ENCODE measurements around the gene CLEC18B. TPM values are rescaled to one million over a fixed set of nuclear protein-coding genes. Genes with fewer than 3 reads are reported as not detected.
A peak's percentile ranks its signal among the peaks of the same experiment; 100 is the strongest.
"Not testable (repeated sequence)": the region's sequence is repeated elsewhere in the genome, so short reads cannot be mapped to it uniquely, and the experiment has no call there.

Gene CLEC18B
- total RNA-seq, 1 donor from 2014 or later: 0.89 TPM

GRCh38 chr16:74438492-74438979 is 17.3 kb upstream of the CLEC18B start:
- H3K36me3 Mint-ChIP-seq: peaks cover 34% of the 10 kb centered on the region
- TF ChIP-seq, protein P1, sequence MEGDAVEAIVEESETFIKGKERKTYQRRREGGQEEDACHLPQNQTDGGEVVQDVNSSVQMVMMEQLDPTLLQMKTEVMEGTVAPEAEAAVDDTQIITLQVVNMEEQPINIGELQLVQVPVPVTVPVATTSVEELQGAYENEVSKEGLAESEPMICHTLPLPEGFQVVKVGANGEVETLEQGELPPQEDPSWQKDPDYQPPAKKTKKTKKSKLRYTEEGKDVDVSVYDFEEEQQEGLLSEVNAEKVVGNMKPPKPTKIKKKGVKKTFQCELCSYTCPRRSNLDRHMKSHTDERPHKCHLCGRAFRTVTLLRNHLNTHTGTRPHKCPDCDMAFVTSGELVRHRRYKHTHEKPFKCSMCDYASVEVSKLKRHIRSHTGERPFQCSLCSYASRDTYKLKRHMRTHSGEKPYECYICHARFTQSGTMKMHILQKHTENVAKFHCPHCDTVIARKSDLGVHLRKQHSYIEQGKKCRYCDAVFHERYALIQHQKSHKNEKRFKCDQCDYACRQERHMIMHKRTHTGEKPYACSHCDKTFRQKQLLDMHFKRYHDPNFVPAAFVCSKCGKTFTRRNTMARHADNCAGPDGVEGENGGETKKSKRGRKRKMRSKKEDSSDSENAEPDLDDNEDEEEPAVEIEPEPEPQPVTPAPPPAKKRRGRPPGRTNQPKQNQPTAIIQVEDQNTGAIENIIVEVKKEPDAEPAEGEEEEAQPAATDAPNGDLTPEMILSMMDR (IDR thresholded peaks at IDR 0.05; ENCODE audit: unreplicated experiment): no peak
- peaks cover 5% of the 10 kb centered on the region for H3K9me3 Mint-ChIP-seq
- no peaks in the 10 kb centered on the region for H3K4me1 Mint-ChIP-seq
- no peaks in the 10 kb centered on the region for H3K27me3 Mint-ChIP-seq (ENCODE audit: low read depth)
- no peak overlapping the region for H3K4me3 Mint-ChIP-seq
- peak overlapping the region; percentile 50 for H3K27ac Mint-ChIP-seq
- no peak for DNase-seq (ENCODE audit: low spot score in 2 of 2, unreplicated experiment in 2 of 2)

- H3K4me1 Mint-ChIP-seq: no peaks in the 10 kb centered on the region
- TF ChIP-seq, protein P1 (IDR thresholded peaks at IDR 0.05; ENCODE audit: unreplicated experiment): no peak
- H3K36me3 Mint-ChIP-seq: peaks cover 8% of the 10 kb centered on the region
- no peak overlapping the region for H3K4me3 Mint-ChIP-seq
- H3K9me3 Mint-ChIP-seq: peaks cover 5% of the 10 kb centered on the region
- DNase-seq (ENCODE audit: low spot score in 2 of 2, unreplicated experiment in 2 of 2): no peak
- no peaks in the 10 kb centered on the region for H3K27me3 Mint-ChIP-seq (ENCODE audit: low read depth)
- no peak overlapping the region for H3K27ac Mint-ChIP-seq
These were observed 10.2 kb upstream of the CLEC18B start for GRCh38 chr16:74431516-74431915.

DNA sequence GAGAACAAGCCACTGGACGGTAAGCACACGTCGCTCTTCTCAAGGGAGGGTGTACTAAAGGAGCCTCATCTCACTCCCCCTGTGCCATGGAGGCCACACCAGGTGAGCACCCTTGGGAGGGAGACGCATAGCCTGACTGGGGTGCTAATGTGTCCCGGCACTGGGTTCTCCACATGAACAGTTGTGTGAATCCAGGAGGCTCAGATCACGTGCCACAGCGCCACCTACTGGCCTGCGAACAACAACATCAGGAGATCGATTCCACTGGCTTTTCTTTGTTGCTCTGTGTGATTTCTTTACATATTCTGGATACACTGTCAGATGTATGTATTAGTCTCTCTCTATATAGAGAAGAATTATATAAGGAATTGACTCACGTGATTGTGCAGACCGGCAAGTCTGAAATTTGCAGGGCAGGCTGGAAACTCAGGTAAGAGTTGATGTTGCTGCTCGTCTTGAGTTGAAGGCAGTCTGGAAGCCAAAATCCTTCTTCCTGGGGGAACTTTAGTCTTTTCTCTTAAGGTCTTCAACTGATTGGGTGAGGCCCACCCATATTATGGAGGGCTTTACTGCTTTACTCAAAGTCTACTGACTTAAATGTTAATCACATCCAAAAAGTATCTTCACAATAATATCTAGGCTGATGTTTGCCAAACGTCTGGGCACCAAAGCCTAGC is 8.9 kb upstream of the CLEC18B start:
- not testable (repeated sequence) for H3K27ac Mint-ChIP-seq; H3K27me3 Mint-ChIP-seq (ENCODE audit: low read depth); H3K9me3 Mint-ChIP-seq; H3K4me3 Mint-ChIP-seq; H3K4me1 Mint-ChIP-seq; H3K36me3 Mint-ChIP-seq
- TF ChIP-seq, protein P1 (IDR thresholded peaks at IDR 0.05; ENCODE audit: unreplicated experiment): peak; percentile 85
- peak in 1 of 2 experiments; percentile 55 for DNase-seq (ENCODE audit: low spot score in 2 of 2, unreplicated experiment in 2 of 2)

- DNase-seq (ENCODE audit: low spot score in 2 of 2, unreplicated experiment in 2 of 2); H3K9me3 Mint-ChIP-seq; H3K27me3 Mint-ChIP-seq (ENCODE audit: low read depth); H3K4me1 Mint-ChIP-seq; H3K36me3 Mint-ChIP-seq; H3K4me3 Mint-ChIP-seq; H3K27ac Mint-ChIP-seq: not testable (repeated sequence)
These were observed 7.2 kb upstream of the CLEC18B start for GRCh38 chr16:74428493-74428892.

DNA sequence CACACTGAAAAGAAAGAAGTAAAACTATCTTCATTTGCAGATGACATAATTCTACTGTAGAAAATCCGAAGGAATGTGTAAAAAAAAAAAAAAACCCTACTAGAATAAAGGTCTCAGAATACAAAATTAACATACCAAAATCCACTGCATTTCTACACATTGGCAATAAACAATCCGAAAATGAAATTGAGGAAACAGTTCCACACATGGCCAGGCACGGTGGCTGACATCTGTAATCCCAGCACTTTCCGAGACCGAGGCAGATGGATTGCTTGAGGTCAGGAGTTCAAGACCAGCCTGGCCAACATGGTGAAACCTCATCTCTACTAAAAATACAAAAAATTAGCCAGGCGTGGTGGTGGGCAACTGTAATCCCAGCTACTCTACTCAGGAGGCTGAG is 4.5 kb upstream of the CLEC18B start:
- not testable (repeated sequence) for H3K27me3 Mint-ChIP-seq (ENCODE audit: low read depth); H3K4me3 Mint-ChIP-seq; H3K4me1 Mint-ChIP-seq; DNase-seq (ENCODE audit: low spot score in 2 of 2, unreplicated experiment in 2 of 2); H3K36me3 Mint-ChIP-seq; H3K27ac Mint-ChIP-seq; H3K9me3 Mint-ChIP-seq

DNA sequence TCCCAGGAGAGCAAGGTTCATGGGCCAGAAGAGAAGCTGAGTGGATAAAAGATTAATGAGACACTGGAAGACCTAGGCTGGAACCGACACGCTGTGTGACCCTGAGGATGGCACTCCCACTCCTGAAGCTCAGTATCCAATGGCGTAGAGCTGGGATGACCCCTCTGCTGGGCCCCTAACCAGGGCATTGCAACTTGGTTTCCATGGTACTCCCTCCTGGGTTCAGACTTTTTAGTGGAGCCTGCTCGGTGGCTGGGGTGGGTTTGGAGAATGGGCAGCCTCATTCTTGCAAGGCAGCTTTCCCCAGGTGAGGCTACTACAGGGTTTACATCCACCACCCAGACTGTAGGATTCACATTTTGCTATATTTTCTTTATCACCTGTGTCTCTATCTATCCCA is 2.4 kb upstream of the CLEC18B start:
- not testable (repeated sequence) for H3K9me3 Mint-ChIP-seq; H3K27me3 Mint-ChIP-seq (ENCODE audit: low read depth); H3K36me3 Mint-ChIP-seq; DNase-seq (ENCODE audit: low spot score in 2 of 2, unreplicated experiment in 2 of 2); H3K27ac Mint-ChIP-seq; H3K4me1 Mint-ChIP-seq; H3K4me3 Mint-ChIP-seq

GRCh38 chr16:74422086-74422485 is 808 bp upstream of the CLEC18B start:
- not testable (repeated sequence) for H3K4me1 Mint-ChIP-seq; H3K4me3 Mint-ChIP-seq; H3K9me3 Mint-ChIP-seq; DNase-seq (ENCODE audit: low spot score in 2 of 2, unreplicated experiment in 2 of 2); H3K27me3 Mint-ChIP-seq (ENCODE audit: low read depth); H3K27ac Mint-ChIP-seq; H3K36me3 Mint-ChIP-seq

GRCh38 chr16:74421482-74421785 is 156 bp upstream of the CLEC18B start:
- not testable (repeated sequence) for DNase-seq (ENCODE audit: low spot score in 2 of 2, unreplicated experiment in 2 of 2); H3K4me3 Mint-ChIP-seq; H3K36me3 Mint-ChIP-seq; H3K27ac Mint-ChIP-seq; H3K9me3 Mint-ChIP-seq; H3K27me3 Mint-ChIP-seq (ENCODE audit: low read depth); H3K4me1 Mint-ChIP-seq

GRCh38 chr16:74419811-74420210 is 1.5 kb downstream of the CLEC18B start:
- H3K36me3 Mint-ChIP-seq; H3K9me3 Mint-ChIP-seq; H3K27ac Mint-ChIP-seq; H3K4me1 Mint-ChIP-seq; DNase-seq (ENCODE audit: low spot score in 2 of 2, unreplicated experiment in 2 of 2); H3K4me3 Mint-ChIP-seq; H3K27me3 Mint-ChIP-seq (ENCODE audit: low read depth): not testable (repeated sequence)

- H3K4me1 Mint-ChIP-seq; H3K36me3 Mint-ChIP-seq; H3K27me3 Mint-ChIP-seq (ENCODE audit: low read depth): not testable (repeated sequence)
These were observed 3.4 kb downstream of the CLEC18B start for GRCh38 chr16:74417897-74418296.

DNA sequence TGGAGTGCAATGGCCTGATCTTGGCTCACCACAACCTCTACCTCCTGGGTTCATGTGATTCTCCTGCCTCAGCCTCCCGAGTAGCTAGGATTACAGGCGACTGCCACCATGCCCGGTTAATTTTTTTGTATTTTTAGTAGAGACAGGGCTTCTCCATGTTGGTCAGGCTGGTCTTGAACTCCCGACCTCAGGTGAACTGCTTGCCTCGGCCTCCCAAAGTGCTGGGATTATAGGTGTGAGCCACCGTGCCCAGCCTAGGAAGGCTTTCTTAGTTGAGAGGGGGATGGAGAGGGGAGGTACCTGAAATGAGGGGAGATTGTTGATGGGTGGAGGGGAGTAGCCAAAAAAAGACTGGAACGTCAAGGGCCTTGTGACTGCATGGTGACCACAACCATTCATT is 7.4 kb downstream of the CLEC18B start:
- H3K4me3 Mint-ChIP-seq; H3K36me3 Mint-ChIP-seq; DNase-seq (ENCODE audit: low spot score in 2 of 2, unreplicated experiment in 2 of 2); H3K9me3 Mint-ChIP-seq; H3K4me1 Mint-ChIP-seq; H3K27ac Mint-ChIP-seq; H3K27me3 Mint-ChIP-seq (ENCODE audit: low read depth): not testable (repeated sequence)

More at GRCh38 chr16:74417897-74418296, 3.4 kb downstream of the CLEC18B start:
- H3K4me3 Mint-ChIP-seq; DNase-seq (ENCODE audit: low spot score in 2 of 2, unreplicated experiment in 2 of 2); H3K9me3 Mint-ChIP-seq; H3K27ac Mint-ChIP-seq: not testable (repeated sequence)

DNA sequence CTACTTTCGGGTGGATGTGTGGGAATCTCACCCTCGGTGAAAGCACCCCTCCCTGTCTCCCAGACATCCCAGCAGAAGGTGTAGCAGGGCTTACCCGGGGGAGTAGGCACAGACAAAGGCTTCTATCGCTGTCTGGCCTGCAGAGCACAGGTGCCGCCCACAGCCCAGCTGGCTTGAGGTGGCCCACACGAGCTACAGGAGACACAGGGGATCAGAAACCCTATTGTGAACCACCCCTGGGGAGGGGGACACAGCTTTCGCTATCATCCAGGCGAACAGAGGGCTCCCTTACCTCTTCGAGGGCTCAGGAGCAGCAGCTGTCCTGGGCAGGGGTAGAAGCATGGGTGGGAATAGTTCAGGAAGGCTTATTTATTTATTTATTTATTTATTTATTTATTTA is 7.8 kb downstream of the CLEC18B start:
- not testable (repeated sequence) for H3K27ac Mint-ChIP-seq; H3K9me3 Mint-ChIP-seq; DNase-seq (ENCODE audit: low spot score in 2 of 2, unreplicated experiment in 2 of 2); H3K36me3 Mint-ChIP-seq; H3K27me3 Mint-ChIP-seq (ENCODE audit: low read depth); H3K4me3 Mint-ChIP-seq; H3K4me1 Mint-ChIP-seq
